OCI-LY3 (cell line): ENCODE data around the gene TMEM245.

Experiments
- H2AFZ ChIP-seq: fragments of 200-600, 300-600 bp; shearing (Covaris generic); 2 replicates; pipeline ENCODE4 v1.6.0; 2014; ENCODE audit warnings: antibody characterized with exemption, low read depth, low read length
- H3K27ac ChIP-seq: fragments of 200-600, 300-600 bp; sonication (generic); 2 replicates; pipeline ENCODE4 v1.5.1; 2014; ENCODE audit warnings: mild to moderate bottlenecking, low read length, moderate library complexity, mixed read lengths
- H3K27me3 ChIP-seq: fragments of 200-600, 300-600 bp; sonication (generic); 2 replicates; pipeline ENCODE4 v1.6.1; 2014; ENCODE audit warnings: low read depth, low read length, mixed read lengths
- H3K36me3 ChIP-seq: fragments of 200-600, 300-600 bp; sonication (generic); replicated peaks from 2 replicates; pipeline ENCODE3; 2014; ENCODE audit warnings: low read depth, low read length, mixed read lengths
- H3K4me1 ChIP-seq: fragments of 300-600, 200-600 bp; sonication (generic); 2 replicates; pipeline ENCODE4 v1.6.1; 2014; ENCODE audit warnings: low read length, mixed read lengths
- H3K4me2 ChIP-seq: fragments of 200-600, 300-600 bp; sonication (generic); 2 replicates; pipeline ENCODE4 v1.6.1; 2014; ENCODE audit warnings: low read length, mixed read lengths
- H3K4me3 ChIP-seq: fragments of 300-600, 200-600 bp; sonication (generic); 2 replicates; pipeline ENCODE4 v1.5.1; 2014; ENCODE audit warnings: antibody characterized with exemption, mild to moderate bottlenecking, low read length, moderate library complexity
- H3K79me2 ChIP-seq: fragments of 300-600, 200-600 bp; shearing (Covaris generic); 2 replicates; pipeline ENCODE4 v1.6.1; 2014; ENCODE audit warnings: mild to moderate bottlenecking, low read length, mixed read lengths
- H3K9ac ChIP-seq: fragments of 300-600, 200-600 bp; shearing (Covaris generic); 2 replicates; pipeline ENCODE4 v1.6.0; 2014; ENCODE audit warnings: mild to moderate bottlenecking, low read length, moderate library complexity
- H3K9me3 ChIP-seq: fragments of 200-600, 300-600 bp; shearing (Covaris generic); 2 replicates; pipeline ENCODE4 v1.6.1; 2014; ENCODE audit warnings: low read length, mixed read lengths; ENCODE audit not compliant: insufficient read depth
- H4K20me1 ChIP-seq: fragments of 200-600, 300-600 bp; sonication (generic); 2 replicates; pipeline ENCODE4 v1.6.1; 2016; ENCODE audit warnings: low read length, mixed read lengths; ENCODE audit not compliant: insufficient read depth
- EZH2phosphoT487 ChIP-seq: fragments of 200-600 bp; shearing (Covaris generic); IDR thresholded peaks from 2 replicates; pipeline ENCODE4 v1.6.1; 2018; ENCODE audit warnings: antibody characterized with exemption, mixed run types, low read depth
- TF ChIP-seq, protein P1 (sequence below): fragments of 200-600, 300-600 bp; sonication (generic); IDR thresholded peaks from 2 replicates; pipeline ENCODE4 v1.5.1; 2014; ENCODE audit warnings: antibody characterized with exemption, low read length, low read depth

TMEM245 gene

DNA sequence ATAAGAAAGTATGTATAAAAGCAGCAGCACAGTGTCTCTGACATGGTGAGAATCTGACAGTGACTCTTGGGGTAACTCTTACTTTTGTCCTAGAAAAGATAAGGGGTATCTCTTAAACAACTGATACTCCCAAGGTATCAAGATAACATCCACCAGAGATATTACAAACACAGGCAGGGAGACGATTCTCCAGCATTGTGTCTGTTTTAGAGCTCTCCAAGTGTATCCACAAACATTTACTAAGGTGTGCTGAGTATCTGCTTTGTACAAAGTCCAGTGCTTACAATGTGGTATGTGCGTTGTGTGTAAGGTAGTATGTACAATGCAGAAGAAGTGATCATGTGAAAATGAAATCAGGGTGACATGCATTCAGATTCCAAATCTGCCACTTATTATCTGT lies 4.4 kb upstream of the TMEM245 start:
- H3K9ac ChIP-seq, result no peak overlapping the region
- peaks cover under 1% of the 10 kb centered on the region; the same call in 1 of the 2 replicates for H4K20me1 ChIP-seq
- peaks cover 19% of the 10 kb centered on the region for H3K4me1 ChIP-seq
- H3K4me3 ChIP-seq, result no peak overlapping the region
- H3K27me3 ChIP-seq, result no peaks in the 10 kb centered on the region
- TF ChIP-seq, protein P1, sequence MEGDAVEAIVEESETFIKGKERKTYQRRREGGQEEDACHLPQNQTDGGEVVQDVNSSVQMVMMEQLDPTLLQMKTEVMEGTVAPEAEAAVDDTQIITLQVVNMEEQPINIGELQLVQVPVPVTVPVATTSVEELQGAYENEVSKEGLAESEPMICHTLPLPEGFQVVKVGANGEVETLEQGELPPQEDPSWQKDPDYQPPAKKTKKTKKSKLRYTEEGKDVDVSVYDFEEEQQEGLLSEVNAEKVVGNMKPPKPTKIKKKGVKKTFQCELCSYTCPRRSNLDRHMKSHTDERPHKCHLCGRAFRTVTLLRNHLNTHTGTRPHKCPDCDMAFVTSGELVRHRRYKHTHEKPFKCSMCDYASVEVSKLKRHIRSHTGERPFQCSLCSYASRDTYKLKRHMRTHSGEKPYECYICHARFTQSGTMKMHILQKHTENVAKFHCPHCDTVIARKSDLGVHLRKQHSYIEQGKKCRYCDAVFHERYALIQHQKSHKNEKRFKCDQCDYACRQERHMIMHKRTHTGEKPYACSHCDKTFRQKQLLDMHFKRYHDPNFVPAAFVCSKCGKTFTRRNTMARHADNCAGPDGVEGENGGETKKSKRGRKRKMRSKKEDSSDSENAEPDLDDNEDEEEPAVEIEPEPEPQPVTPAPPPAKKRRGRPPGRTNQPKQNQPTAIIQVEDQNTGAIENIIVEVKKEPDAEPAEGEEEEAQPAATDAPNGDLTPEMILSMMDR, result no peak
- no peak for TF ChIP-seq EZH2phosphoT487
- H3K4me2 ChIP-seq, result no peak overlapping the region
- H3K9me3 ChIP-seq, result no peaks in the 10 kb centered on the region
- no peak overlapping the region for H3K27ac ChIP-seq
- H2AFZ ChIP-seq, result peak overlapping the region; percentile 92; the same call in 1 of the 2 replicates
- peaks cover 6% of the 10 kb centered on the region for H3K79me2 ChIP-seq
- H3K36me3 ChIP-seq, result no peaks in the 10 kb centered on the region

DNA sequence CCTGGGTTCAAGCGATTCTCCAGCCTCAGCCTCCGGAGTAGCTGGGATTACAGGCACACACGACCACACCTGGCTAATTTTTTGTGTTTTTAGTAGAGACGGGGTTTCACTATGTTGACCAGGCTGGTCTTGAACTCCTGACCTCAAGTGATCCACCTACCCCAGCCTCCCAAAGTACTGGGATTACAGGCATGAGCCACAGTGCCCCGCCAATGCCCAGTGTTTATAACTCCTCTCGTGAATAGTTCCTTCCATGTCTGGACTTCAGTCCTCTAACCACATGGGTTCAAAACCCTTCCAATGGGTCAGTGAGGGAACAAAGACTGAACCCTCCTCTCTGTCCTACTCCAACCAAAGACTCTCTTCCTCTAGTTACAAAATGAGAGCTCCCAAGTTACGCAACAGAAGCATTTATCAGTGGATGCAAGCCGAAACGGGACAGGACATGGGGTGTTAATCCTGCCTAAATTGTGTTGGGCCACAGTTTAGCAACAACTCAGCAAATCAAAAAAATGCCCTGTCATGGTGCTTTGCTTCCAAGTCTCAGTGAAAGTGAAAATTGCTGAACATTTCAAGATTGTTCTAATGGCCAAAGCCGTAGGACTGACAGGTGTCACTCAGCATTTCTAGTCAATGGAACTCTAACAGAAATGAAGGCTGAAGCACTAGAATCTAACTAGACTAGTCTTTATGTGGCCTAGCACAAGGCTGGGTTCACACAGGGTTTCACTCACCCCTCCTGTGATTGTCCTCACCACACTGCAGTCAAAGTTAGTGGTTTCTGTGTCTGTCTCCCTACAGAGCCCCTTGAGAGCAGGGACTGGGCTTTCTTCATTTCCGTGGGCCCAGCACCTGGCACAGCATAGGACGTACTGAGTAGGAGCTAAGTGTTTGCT lies 3.2 kb upstream of the TMEM245 start:
- H2AFZ ChIP-seq, result peak overlapping the region; percentile 92
- no peaks in the 10 kb centered on the region for H3K9me3 ChIP-seq
- peak overlapping the region; percentile 9; the same call in 1 of the 2 replicates for H3K9ac ChIP-seq

DNA sequence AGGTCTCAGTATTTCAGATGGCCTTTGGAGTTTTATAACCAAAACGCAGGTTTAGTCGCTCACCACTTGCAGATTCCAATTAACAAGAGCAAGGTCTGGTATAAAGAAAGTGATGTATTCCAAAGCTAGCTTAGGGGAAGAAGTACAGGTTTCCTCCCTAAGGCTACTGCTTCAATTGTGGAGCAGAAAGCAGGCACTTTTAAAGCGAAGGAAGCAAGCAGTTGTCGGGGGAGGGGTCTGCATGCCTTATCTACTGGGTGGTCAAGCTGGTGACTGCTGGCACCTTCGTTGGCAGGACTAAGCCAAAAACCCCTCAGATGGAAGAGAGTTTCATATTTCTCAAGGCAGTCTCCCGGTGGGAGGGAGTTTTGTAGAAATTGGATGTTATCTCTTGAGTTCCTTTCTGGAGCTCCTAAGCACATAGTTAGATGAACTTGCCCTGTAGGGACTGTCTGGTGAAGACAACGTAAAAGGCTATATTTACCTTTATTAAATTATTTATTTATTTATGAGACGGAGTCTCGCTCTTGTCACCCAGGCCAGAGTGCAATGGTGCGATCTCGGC lies 1.6 kb upstream of the TMEM245 start:
- no peak overlapping the region for H3K4me3 ChIP-seq
- peaks cover 34% of the 10 kb centered on the region for H3K79me2 ChIP-seq
- H2AFZ ChIP-seq, result 0 out of 2 replicates have a peak overlapping the region, but pooled peaks have one; percentile 5
- H3K9me3 ChIP-seq, result no peaks in the 10 kb centered on the region
- H3K36me3 ChIP-seq, result peaks cover 13% of the 10 kb centered on the region
- peaks cover 32% of the 10 kb centered on the region for H3K4me1 ChIP-seq
- no peak for TF ChIP-seq EZH2phosphoT487
- TF ChIP-seq, protein P1, result no peak
- H3K9ac ChIP-seq, result no peak overlapping the region
- H3K27ac ChIP-seq, result no peak overlapping the region
- peaks cover 27% of the 10 kb centered on the region for H4K20me1 ChIP-seq
- H3K27me3 ChIP-seq, result no peaks in the 10 kb centered on the region
- H3K4me2 ChIP-seq, result no peak overlapping the region

More for the DNA sequence above, 3.2 kb upstream of the TMEM245 start:
- peaks cover 18% of the 10 kb centered on the region for H3K79me2 ChIP-seq
- H3K27ac ChIP-seq, result no peak overlapping the region
- no peaks in the 10 kb centered on the region for H3K27me3 ChIP-seq
- peaks cover 2% of the 10 kb centered on the region for H3K36me3 ChIP-seq
- TF ChIP-seq EZH2phosphoT487, result no peak
- TF ChIP-seq, protein P1, result no peak
- H3K4me3 ChIP-seq, result peak overlapping the region; percentile 29
- peaks cover 12% of the 10 kb centered on the region for H4K20me1 ChIP-seq
- peak overlapping the region; percentile 47 for H3K4me2 ChIP-seq
- peaks cover 25% of the 10 kb centered on the region for H3K4me1 ChIP-seq

DNA sequence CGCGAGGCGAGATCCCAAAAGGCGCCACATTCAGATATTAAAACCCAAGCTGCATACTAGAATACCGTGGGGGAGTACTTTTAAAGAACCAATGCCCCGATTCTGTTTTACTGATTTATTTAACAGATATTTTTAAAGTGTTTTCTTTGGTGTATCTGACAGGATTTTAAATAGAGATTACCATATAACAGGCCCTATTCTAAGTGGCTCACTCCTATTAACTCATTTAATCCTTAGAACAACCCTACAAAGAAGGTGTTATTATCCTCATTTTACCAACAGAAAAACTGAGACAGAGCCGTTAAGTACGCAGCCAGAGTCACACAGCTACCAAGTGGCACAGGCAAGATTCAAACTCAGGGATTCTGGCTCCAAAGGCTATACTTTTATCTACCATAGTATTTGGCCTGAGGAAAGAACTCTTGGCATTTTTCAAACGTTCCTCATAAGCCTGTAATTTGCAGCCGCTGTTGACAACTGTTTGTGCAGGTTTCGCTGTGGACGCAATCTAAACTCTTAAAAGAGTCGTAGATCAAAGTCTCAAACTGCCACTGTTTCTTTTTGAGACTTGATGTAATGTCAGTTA lies 550 bp upstream of the TMEM245 start:
- Histone ChIP-seq H3K27me3 (no peaks in the 10 kb centered on the region), H2AFZ (peak overlapping the region; percentile 90), H4K20me1 (peaks cover 33% of the 10 kb centered on the region), H3K9ac (peak overlapping the region; percentile 79), H3K27ac (peak overlapping the region; percentile 36; the same call in 1 of the 2 replicates), H3K4me1 (peaks cover 32% of the 10 kb centered on the region), H3K4me2 (peak overlapping the region; percentile 93), H3K36me3 (peaks cover 13% of the 10 kb centered on the region), H3K79me2 (peaks cover 43% of the 10 kb centered on the region), H3K9me3 (no peaks in the 10 kb centered on the region), H3K4me3 (peak overlapping the region; percentile 77)
- TF ChIP-seq EZH2phosphoT487, result no peak
- TF ChIP-seq, protein P1, result no peak
